Esophagus muscularis mucosa (tissue), 4 donors: ENCODE data around the gene ITGBL1. TPM values are rescaled to one million over a fixed set of nuclear protein-coding genes. Genes with fewer than 3 reads are reported as not detected.

ENCODE experiments used
- DNase-seq: peaks from one replicate; pipeline ENCODE4 v3.0.0-alpha.2; 2017; ENCODE audit errors: extremely low spot score
- H3K27ac ChIP-seq, 4 donors: fragments of 200-600 bp; sonication (generic); replicated peaks in 1 of 4; 1 replicate in 3 of 4; 2 replicates in 1 of 4; pipeline ENCODE4 v1.5.1; 2016 to 2019; ENCODE audit warnings: mild to moderate bottlenecking in 1 of 4
- H3K27me3 ChIP-seq, 4 donors: fragments of 200-600 bp; sonication (generic); one replicate each; pipeline versions ENCODE4 v1.5.1 to v1.6.0; 2016 to 2019
- H3K36me3 ChIP-seq, 4 donors: fragments of 200-600 bp; sonication (generic); one replicate each; pipeline ENCODE4 v1.5.1; 2016 to 2019
- H3K4me1 ChIP-seq, 4 donors: fragments of 200-600 bp; sonication (generic); one replicate each; pipeline ENCODE4 v1.5.1; 2016 to 2019
- H3K4me3 ChIP-seq, 4 donors: fragments of 200-600 bp; sonication (generic); 1 replicate in 2 of 4; 2 replicates in 2 of 4; pipeline ENCODE4 v1.5.1; 2016 to 2019; ENCODE audit warnings: mild to moderate bottlenecking in 4 of 4, moderate library complexity in 1 of 4
- H3K9me3 ChIP-seq, 4 donors: fragments of 200-600 bp; sonication (generic); 1 replicate in 3 of 4; 2 replicates in 1 of 4; pipeline ENCODE4 v1.5.1; 2016 to 2019
- EP300 ChIP-seq: sonication (generic); formaldehyde crosslinking; IDR thresholded peaks from one replicate; pipeline ENCODE4 v1.6.1; 2017; ENCODE audit warnings: antibody characterized with exemption
- POLR2A ChIP-seq: fragments of 450-650 bp; IDR thresholded peaks from one replicate; pipeline ENCODE4 v1.6.1; 2017; ENCODE audit warnings: antibody characterized with exemption, moderate library complexity, mild to moderate bottlenecking, low read depth
- POLR2AphosphoS5 ChIP-seq, 2 donors: sonication (generic); formaldehyde crosslinking; IDR thresholded peaks; one replicate each; pipeline ENCODE4 v1.6.1; 2017; ENCODE audit warnings: antibody characterized with exemption in 2 of 2
- WGBS: methylation state at CpG from one replicate; pipeline ENCODE4 v1.1.5; 2018; 5-methylcytosine and 5-hydroxymethylcytosine counted together
- intact Hi-C: fragments of 100-400 bp; cut with DNase I; formaldehyde crosslinking; loops from one replicate; pipeline ENCODE4 v1.15.1; 2023
- total RNA-seq, 4 donors: library from RNA; depleted of rRNA; stranded (reverse); fragments of >200 nt; gene quantifications; one replicate each; pipeline versions ENCODE4 v1.1.0 to v1.2.1, GENCODE V29; 2016
- TF ChIP-seq, protein P1 (sequence below), 3 experiments: fragments of 200-600 bp in 2 of 3; fragments of 450-650 bp in 1 of 3; sonication (generic) in 2 of 3; IDR thresholded peaks; one replicate each; pipeline ENCODE4 v1.5.1; 2017 to 2019; ENCODE audit warnings: antibody characterized with exemption in 3 of 3, mild to moderate bottlenecking in 2 of 3, moderate library complexity in 1 of 3

The ITGBL1 gene
- total RNA-seq, 4 donors from 2014 or later = 8.3 to 20.0 (median 13.8) TPM

DNA sequence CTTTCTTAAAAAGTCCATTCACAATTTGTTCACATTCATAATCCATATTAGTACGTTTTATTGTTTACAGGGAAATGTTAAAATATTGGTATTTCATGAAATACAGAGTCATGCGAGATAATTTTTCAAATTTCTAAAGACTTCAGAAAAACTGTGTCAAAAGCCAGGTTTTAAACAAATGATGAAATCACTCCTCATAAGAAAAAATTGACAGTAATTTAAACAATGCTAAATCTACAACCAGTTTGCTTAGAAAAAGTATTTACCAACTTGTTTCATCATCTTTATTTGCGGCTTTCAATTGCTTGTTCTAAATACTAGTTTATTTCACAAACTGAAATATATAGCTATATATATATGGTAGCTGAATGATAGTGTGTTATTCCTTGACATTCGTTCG is 35.0 kb upstream of the ITGBL1 start:
- intact Hi-C loops = no loop called here
- H3K36me3 ChIP-seq = no peaks in the 10 kb centered on the region
- WGBS = 88% methylated on average over 5 of the region's 5 CpGs
- no peak overlapping the region for H3K27ac ChIP-seq
- H3K27me3 ChIP-seq = peaks cover 0 to 48% (median 15%) of the 10 kb centered on the region in 4 donors
- H3K4me1 ChIP-seq = peaks cover 0 to 18% (median 16%) of the 10 kb centered on the region in 4 donors
- no peak overlapping the region for H3K4me3 ChIP-seq
- no peak for DNase-seq
- TF ChIP-seq EP300 = no peak
- no peak for TF ChIP-seq POLR2A
- TF ChIP-seq POLR2AphosphoS5 (IDR thresholded peaks at IDR 0.05) = no peak
- TF ChIP-seq, protein P1, sequence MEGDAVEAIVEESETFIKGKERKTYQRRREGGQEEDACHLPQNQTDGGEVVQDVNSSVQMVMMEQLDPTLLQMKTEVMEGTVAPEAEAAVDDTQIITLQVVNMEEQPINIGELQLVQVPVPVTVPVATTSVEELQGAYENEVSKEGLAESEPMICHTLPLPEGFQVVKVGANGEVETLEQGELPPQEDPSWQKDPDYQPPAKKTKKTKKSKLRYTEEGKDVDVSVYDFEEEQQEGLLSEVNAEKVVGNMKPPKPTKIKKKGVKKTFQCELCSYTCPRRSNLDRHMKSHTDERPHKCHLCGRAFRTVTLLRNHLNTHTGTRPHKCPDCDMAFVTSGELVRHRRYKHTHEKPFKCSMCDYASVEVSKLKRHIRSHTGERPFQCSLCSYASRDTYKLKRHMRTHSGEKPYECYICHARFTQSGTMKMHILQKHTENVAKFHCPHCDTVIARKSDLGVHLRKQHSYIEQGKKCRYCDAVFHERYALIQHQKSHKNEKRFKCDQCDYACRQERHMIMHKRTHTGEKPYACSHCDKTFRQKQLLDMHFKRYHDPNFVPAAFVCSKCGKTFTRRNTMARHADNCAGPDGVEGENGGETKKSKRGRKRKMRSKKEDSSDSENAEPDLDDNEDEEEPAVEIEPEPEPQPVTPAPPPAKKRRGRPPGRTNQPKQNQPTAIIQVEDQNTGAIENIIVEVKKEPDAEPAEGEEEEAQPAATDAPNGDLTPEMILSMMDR (IDR thresholded peaks at IDR 0.05) = no peak
- H3K9me3 ChIP-seq = no peaks in the 10 kb centered on the region

GRCh38 chr13:101423872-101424271 is 28.6 kb upstream of the ITGBL1 start:
- TF ChIP-seq EP300 (no peak), POLR2A (no peak), POLR2AphosphoS5 (IDR thresholded peaks at IDR 0.05) (no peak)
- TF ChIP-seq, protein P1 (IDR thresholded peaks at IDR 0.05) = no peak
- H3K4me1 ChIP-seq = no peaks in the 10 kb centered on the region
- H3K4me3 ChIP-seq = no peak overlapping the region
- no peak overlapping the region for H3K27ac ChIP-seq
- H3K36me3 ChIP-seq = no peaks in the 10 kb centered on the region
- peaks cover 0 to under 1% (median 0%) of the 10 kb centered on the region in 4 donors for H3K27me3 ChIP-seq
- 89% methylated on average over 2 of the region's 2 CpGs for whole genome bisulfite sequencing
- intact Hi-C loops = no loop called here
- no peaks in the 10 kb centered on the region for H3K9me3 ChIP-seq
- DNase-seq = no peak

DNA sequence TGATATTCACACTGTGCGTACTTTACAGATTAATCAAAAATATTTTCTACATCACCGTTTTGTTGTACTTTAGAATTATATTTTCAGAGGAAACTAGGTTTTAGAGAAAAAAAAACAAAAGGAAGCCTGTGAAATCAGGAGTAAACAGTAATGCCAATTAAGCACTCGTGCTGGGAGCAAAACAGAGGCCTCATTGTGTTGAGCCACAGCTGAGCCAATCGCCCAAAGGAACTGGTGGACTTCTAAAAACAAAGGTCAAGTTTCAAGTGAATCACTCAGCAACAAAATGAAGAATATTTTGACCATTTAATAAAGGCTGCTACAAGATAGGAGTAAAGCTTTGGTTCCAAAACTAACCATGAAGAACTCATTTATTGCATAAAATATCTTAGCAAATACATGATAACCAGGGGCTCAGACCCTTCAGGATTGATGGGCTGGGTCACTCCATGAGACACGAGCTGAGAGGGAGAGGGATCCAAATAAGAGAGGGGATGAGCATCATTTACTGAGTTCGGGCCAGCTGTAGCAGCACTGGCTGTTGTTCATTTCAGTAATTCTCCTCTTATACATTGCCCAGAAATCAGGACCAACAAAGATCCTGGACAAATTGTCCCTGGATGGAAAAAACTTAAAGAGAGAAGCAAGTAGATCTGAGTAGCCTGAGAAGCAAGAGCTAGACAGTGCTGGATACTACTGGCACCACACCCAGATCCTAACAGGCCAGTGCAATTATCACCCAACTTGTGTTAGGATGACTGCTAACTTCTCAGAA is 27.9 kb upstream of the ITGBL1 start:
- Histone ChIP-seq H3K27ac (no peak overlapping the region), H3K4me1 (no peaks in the 10 kb centered on the region), H3K9me3 (no peaks in the 10 kb centered on the region), H3K36me3 (no peaks in the 10 kb centered on the region), H3K27me3 (no peaks in the 10 kb centered on the region), H3K4me3 (no peak overlapping the region)
- DNase-seq = no peak
- TF ChIP-seq, protein P1 (IDR thresholded peaks at IDR 0.05) = no peak
- TF ChIP-seq EP300 = no peak
- TF ChIP-seq POLR2A = no peak
- no peak for TF ChIP-seq POLR2AphosphoS5 (IDR thresholded peaks at IDR 0.05)
- intact Hi-C loops = no loop called here
- WGBS = 44% methylated on average over 6 of the region's 6 CpGs

GRCh38 chr13:101425156-101425471 is 27.4 kb upstream of the ITGBL1 start:
- H3K27me3 ChIP-seq = no peaks in the 10 kb centered on the region
- intact Hi-C loops = no loop called here
- no peaks in the 10 kb centered on the region for H3K36me3 ChIP-seq
- H3K27ac ChIP-seq = no peak overlapping the region
- H3K4me3 ChIP-seq = no peak overlapping the region
- WGBS = 94% methylated on average over 3 of the region's 3 CpGs
- H3K9me3 ChIP-seq = no peaks in the 10 kb centered on the region
- no peaks in the 10 kb centered on the region for H3K4me1 ChIP-seq
- no peak for TF ChIP-seq EP300
- TF ChIP-seq, protein P1 (IDR thresholded peaks at IDR 0.05) = no peak
- TF ChIP-seq POLR2A = no peak
- no peak for TF ChIP-seq POLR2AphosphoS5 (IDR thresholded peaks at IDR 0.05)
- DNase-seq = no peak

- Histone ChIP-seq H3K27ac (no peak overlapping the region), H3K4me3 (no peak overlapping the region), H3K36me3 (no peaks in the 10 kb centered on the region), H3K4me1 (no peaks in the 10 kb centered on the region), H3K9me3 (no peaks in the 10 kb centered on the region), H3K27me3 (no peaks in the 10 kb centered on the region)
- intact Hi-C loops = no loop called here
- WGBS = 78% methylated on average over 10 of the region's 10 CpGs
- no peak for TF ChIP-seq POLR2AphosphoS5 (IDR thresholded peaks at IDR 0.05)
- TF ChIP-seq, protein P1 (IDR thresholded peaks at IDR 0.05) = no peak
- no peak for DNase-seq
These were observed 26.9 kb upstream of the ITGBL1 start for GRCh38 chr13:101425623-101426022.
